ENCODE results near the gene LSM14B.

GRCh38 chr20:62168890-62169435, 46.7 kb downstream of the LSM14B start:
- no peak for TF ChIP-seq POLR2A (IDR thresholded peaks at IDR 0.05; ENCODE audit: low read depth, low read length)
- no peak for TF ChIP-seq POLR2AphosphoS5 (IDR thresholded peaks at IDR 0.05; ENCODE audit: low read depth, low read length)
- TF ChIP-seq TAF1 (IDR thresholded peaks at IDR 0.05; ENCODE audit: borderline replicate concordance, low read depth, low read length) = no peak
